Measurements from ENCODE around the gene ANXA10. TPM values are rescaled to one million over a fixed set of nuclear protein-coding genes. Genes with fewer than 3 reads are reported as not detected.

The ANXA10 gene
- not detected for total RNA-seq

- no peak within 1 kb of the TSS for H3K4me3 Mint-ChIP-seq
Observed at GRCh38 chr4:168092176-168092712, at the start of gene ANXA10. TSS of gene ANXA10 (plus strand) at chr4:168092537. CDS start at chr4:168092701, 164 bp downstream.

GRCh38 chr4:168045354-168045753, 47.0 kb upstream of the ANXA10 start:
- no peaks in the 10 kb centered on the region for H3K4me1 Mint-ChIP-seq
- H3K9me3 Mint-ChIP-seq, result peaks cover 2% of the 10 kb centered on the region
- ChIA-PET POLR2A (no interaction called here), CTCF (no interaction called here)
- H3K4me3 Mint-ChIP-seq, result no peak overlapping the region
- no peak for DNase-seq
- no peak overlapping the region for H3K27ac Mint-ChIP-seq
- no peaks in the 10 kb centered on the region for H3K27me3 Mint-ChIP-seq
- no peaks in the 10 kb centered on the region for H3K36me3 Mint-ChIP-seq (ENCODE audit: low read depth)

More at GRCh38 chr4:168092176-168092712, at the start of gene ANXA10:
- ChIA-PET CTCF (no interaction called here), POLR2A (no interaction called here)
- Mint-ChIP-seq H3K27me3 (no peaks in the 10 kb centered on the region), H3K27ac (no peak within 1 kb of the TSS), H3K36me3 (ENCODE audit: low read depth) (no peaks in the 10 kb centered on the region), H3K4me1 (no peaks in the 10 kb centered on the region), H3K9me3 (peaks cover 6% of the 10 kb centered on the region)
- DNase-seq, result no peak

- Mint-ChIP-seq H3K27ac (no peak overlapping the region), H3K27me3 (no peaks in the 10 kb centered on the region), H3K4me1 (no peaks in the 10 kb centered on the region), H3K9me3 (peaks cover 2% of the 10 kb centered on the region), H3K36me3 (ENCODE audit: low read depth) (no peaks in the 10 kb centered on the region), H3K4me3 (no peak overlapping the region)
- ChIA-PET POLR2A (no interaction called here), CTCF (no interaction called here)
- DNase-seq, result no peak
Observed at GRCh38 chr4:168050002-168050401, 42.3 kb upstream of the ANXA10 start.

- ChIA-PET CTCF (no interaction called here), POLR2A (no interaction called here)
- Mint-ChIP-seq H3K9me3 (peaks cover 2% of the 10 kb centered on the region), H3K27me3 (no peaks in the 10 kb centered on the region), H3K4me3 (no peak overlapping the region), H3K36me3 (ENCODE audit: low read depth) (no peaks in the 10 kb centered on the region), H3K4me1 (no peaks in the 10 kb centered on the region), H3K27ac (no peak overlapping the region)
- DNase-seq, result no peak
Observed at GRCh38 chr4:168051526-168051925, 40.8 kb upstream of the ANXA10 start.

GRCh38 chr4:168057412-168057811, 34.9 kb upstream of the ANXA10 start:
- H3K4me1 Mint-ChIP-seq, result no peaks in the 10 kb centered on the region
- H3K4me3 Mint-ChIP-seq, result no peak overlapping the region
- no peaks in the 10 kb centered on the region for H3K9me3 Mint-ChIP-seq
- ChIA-PET POLR2A (no interaction called here), CTCF (no interaction called here)
- H3K27ac Mint-ChIP-seq, result no peak overlapping the region
- H3K27me3 Mint-ChIP-seq, result no peaks in the 10 kb centered on the region
- no peaks in the 10 kb centered on the region for H3K36me3 Mint-ChIP-seq (ENCODE audit: low read depth)
- no peak for DNase-seq

GRCh38 chr4:168059251-168059650, 33.1 kb upstream of the ANXA10 start:
- H3K36me3 Mint-ChIP-seq (ENCODE audit: low read depth), result no peaks in the 10 kb centered on the region
- H3K27ac Mint-ChIP-seq, result no peak overlapping the region
- no peak overlapping the region for H3K4me3 Mint-ChIP-seq
- CTCF ChIA-PET, result no interaction called here
- POLR2A ChIA-PET, result no interaction called here
- H3K4me1 Mint-ChIP-seq, result no peaks in the 10 kb centered on the region
- no peaks in the 10 kb centered on the region for H3K27me3 Mint-ChIP-seq
- no peak for DNase-seq
- no peaks in the 10 kb centered on the region for H3K9me3 Mint-ChIP-seq

GRCh38 chr4:168063031-168063430, 29.3 kb upstream of the ANXA10 start:
- H3K36me3 Mint-ChIP-seq (ENCODE audit: low read depth), result no peaks in the 10 kb centered on the region
- no peak overlapping the region for H3K27ac Mint-ChIP-seq
- H3K4me3 Mint-ChIP-seq, result no peak overlapping the region
- H3K4me1 Mint-ChIP-seq, result no peaks in the 10 kb centered on the region
- DNase-seq, result no peak
- ChIA-PET POLR2A (no interaction called here), CTCF (no interaction called here)
- H3K27me3 Mint-ChIP-seq, result no peaks in the 10 kb centered on the region
- H3K9me3 Mint-ChIP-seq, result no peaks in the 10 kb centered on the region

GRCh38 chr4:168070903-168071302, 21.4 kb upstream of the ANXA10 start:
- ChIA-PET POLR2A (no interaction called here), CTCF (no interaction called here)
- no peaks in the 10 kb centered on the region for H3K36me3 Mint-ChIP-seq (ENCODE audit: low read depth)
- no peak overlapping the region for H3K4me3 Mint-ChIP-seq
- no peak overlapping the region for H3K27ac Mint-ChIP-seq
- H3K27me3 Mint-ChIP-seq, result peaks cover 3% of the 10 kb centered on the region
- H3K9me3 Mint-ChIP-seq, result no peaks in the 10 kb centered on the region
- no peaks in the 10 kb centered on the region for H3K4me1 Mint-ChIP-seq
- no peak for DNase-seq

GRCh38 chr4:168071304-168071703, 21.0 kb upstream of the ANXA10 start:
- H3K4me1 Mint-ChIP-seq, result no peaks in the 10 kb centered on the region
- peaks cover 3% of the 10 kb centered on the region for H3K27me3 Mint-ChIP-seq
- no peaks in the 10 kb centered on the region for H3K36me3 Mint-ChIP-seq (ENCODE audit: low read depth)
- no peak overlapping the region for H3K4me3 Mint-ChIP-seq
- CTCF ChIA-PET, result no interaction called here
- no peak for DNase-seq
- H3K9me3 Mint-ChIP-seq, result no peaks in the 10 kb centered on the region
- H3K27ac Mint-ChIP-seq, result no peak overlapping the region
- POLR2A ChIA-PET, result no interaction called here

GRCh38 chr4:168074861-168075260, 17.5 kb upstream of the ANXA10 start:
- Mint-ChIP-seq H3K27ac (no peak overlapping the region), H3K4me1 (no peaks in the 10 kb centered on the region), H3K27me3 (peaks cover 3% of the 10 kb centered on the region), H3K4me3 (no peak overlapping the region), H3K9me3 (no peaks in the 10 kb centered on the region), H3K36me3 (ENCODE audit: low read depth) (no peaks in the 10 kb centered on the region)
- DNase-seq, result no peak
- POLR2A ChIA-PET, result no interaction called here
- CTCF ChIA-PET, result no interaction called here

- Mint-ChIP-seq H3K4me3 (no peak overlapping the region), H3K36me3 (ENCODE audit: low read depth) (no peaks in the 10 kb centered on the region), H3K4me1 (no peaks in the 10 kb centered on the region), H3K27ac (no peak overlapping the region), H3K9me3 (no peaks in the 10 kb centered on the region), H3K27me3 (peaks cover 3% of the 10 kb centered on the region)
- DNase-seq, result peak; percentile 50
- POLR2A ChIA-PET, result no interaction called here
- CTCF ChIA-PET, result no interaction called here
Observed at GRCh38 chr4:168076989-168077725, 15.2 kb upstream of the ANXA10 start.

GRCh38 chr4:168077726-168078239, 14.6 kb upstream of the ANXA10 start:
- H3K9me3 Mint-ChIP-seq, result no peaks in the 10 kb centered on the region
- no peak overlapping the region for H3K27ac Mint-ChIP-seq
- POLR2A ChIA-PET, result no interaction called here

GRCh38 chr4:168082379-168082778, 10.0 kb upstream of the ANXA10 start:
- Mint-ChIP-seq H3K27me3 (no peaks in the 10 kb centered on the region), H3K27ac (no peak overlapping the region), H3K36me3 (ENCODE audit: low read depth) (no peaks in the 10 kb centered on the region), H3K4me1 (no peaks in the 10 kb centered on the region), H3K4me3 (no peak overlapping the region), H3K9me3 (no peaks in the 10 kb centered on the region)
- CTCF ChIA-PET, result no interaction called here
- POLR2A ChIA-PET, result no interaction called here
- DNase-seq, result no peak

More at GRCh38 chr4:168077726-168078239, 14.6 kb upstream of the ANXA10 start:
- Mint-ChIP-seq H3K36me3 (ENCODE audit: low read depth) (no peaks in the 10 kb centered on the region), H3K4me3 (no peak overlapping the region), H3K27me3 (peaks cover 3% of the 10 kb centered on the region), H3K4me1 (no peaks in the 10 kb centered on the region)
- CTCF ChIA-PET, result no interaction called here
- DNase-seq, result no peak

GRCh38 chr4:168095776-168096406, 3.6 kb downstream of the ANXA10 start:
- ChIA-PET POLR2A (no interaction called here), CTCF (no interaction called here)
- no peak overlapping the region for H3K27ac Mint-ChIP-seq
- DNase-seq, result no peak
- H3K4me1 Mint-ChIP-seq, result no peaks in the 10 kb centered on the region
- H3K27me3 Mint-ChIP-seq, result no peaks in the 10 kb centered on the region
- H3K9me3 Mint-ChIP-seq, result no peaks in the 10 kb centered on the region
- H3K4me3 Mint-ChIP-seq, result no peak overlapping the region
- H3K36me3 Mint-ChIP-seq (ENCODE audit: low read depth), result no peaks in the 10 kb centered on the region
